Stimulated activated CD8-positive, alpha-beta memory T cell treated with anti-CD3 and anti-CD28 coated beads, Interleukin-4, amount 100 ng/mL, for 4 hours (primary cell): ENCODE results near the gene KRT15.
A peak's percentile ranks its signal among the peaks of the same experiment; 100 is the strongest.

ENCODE experiments used
- DNase-seq, 2 donors: peaks; one replicate each; pipeline ENCODE4 v3.0.0-alpha.2; 2020; ENCODE audit warnings: low read depth in 2 of 2, low spot score in 1 of 2

The KRT15 gene

GRCh38 chr17:41518789-41519449 lies at the start of gene KRT15:
Gene KRT15, minus strand, starts transcription at chr17:41518890. Its CDS starts 63 bp downstream, at chr17:41518827.
- DNase-seq = no peak

GRCh38 chr17:41567317-41567716 lies 48.6 kb upstream of the KRT15 start:
- DNase-seq = no peak

- no peak for DNase-seq
Observed at GRCh38 chr17:41565338-41565737, 46.6 kb upstream of the KRT15 start.

- DNase-seq = no peak
Observed at GRCh38 chr17:41563607-41564170, 45.0 kb upstream of the KRT15 start.

- no peak for DNase-seq
Observed at GRCh38 chr17:41561554-41561953, 42.9 kb upstream of the KRT15 start.

GRCh38 chr17:41559548-41559947 lies 40.9 kb upstream of the KRT15 start:
- no peak for DNase-seq

GRCh38 chr17:41556931-41557330 lies 38.2 kb upstream of the KRT15 start:
- DNase-seq = no peak

GRCh38 chr17:41556306-41556705 lies 37.6 kb upstream of the KRT15 start:
- no peak for DNase-seq

GRCh38 chr17:41555105-41555887 lies 36.6 kb upstream of the KRT15 start:
- no peak for DNase-seq

GRCh38 chr17:41553987-41554680 lies 35.4 kb upstream of the KRT15 start:
- no peak for DNase-seq

- DNase-seq = no peak
Observed at GRCh38 chr17:41553176-41553575, 34.5 kb upstream of the KRT15 start.

- DNase-seq = no peak
Observed at GRCh38 chr17:41552455-41552854, 33.8 kb upstream of the KRT15 start.

- DNase-seq = no peak
Observed at GRCh38 chr17:41551365-41551764, 32.7 kb upstream of the KRT15 start.

- DNase-seq = no peak
Observed at GRCh38 chr17:41549596-41550039, 30.9 kb upstream of the KRT15 start.

GRCh38 chr17:41548844-41549595 lies 30.3 kb upstream of the KRT15 start:
- DNase-seq = peak; percentile 59 to 74

GRCh38 chr17:41547921-41548843 lies 29.5 kb upstream of the KRT15 start:
- peak; percentile 27 to 40 for DNase-seq

- no peak for DNase-seq
Observed at GRCh38 chr17:41547378-41547841, 28.7 kb upstream of the KRT15 start.

GRCh38 chr17:41546819-41547218 lies 28.1 kb upstream of the KRT15 start:
- no peak for DNase-seq

GRCh38 chr17:41545829-41546410 lies 27.2 kb upstream of the KRT15 start:
- DNase-seq = no peak
